Activated T-cell treated with anti-CD3 and anti-CD28 coated beads for 4 hours (primary cell): ENCODE measurements around the gene KIF19.

Source experiments
- DNase-seq: peaks from one replicate; pipeline ENCODE4 v3.0.0-alpha.2; 2020

The KIF19 gene

GRCh38 chr17:74368341-74369081 lies 42.5 kb downstream of the KIF19 start:
- DNase-seq = peak; percentile 68

- DNase-seq = peak; percentile 71
These were observed 43.2 kb downstream of the KIF19 start for GRCh38 chr17:74369221-74369620.

GRCh38 chr17:74369665-74370490 lies 43.9 kb downstream of the KIF19 start:
- DNase-seq = no peak

GRCh38 chr17:74371653-74372147 lies 45.7 kb downstream of the KIF19 start:
- DNase-seq = no peak

- no peak for DNase-seq
These were observed 46.4 kb downstream of the KIF19 start for GRCh38 chr17:74372426-74372825.

DNA sequence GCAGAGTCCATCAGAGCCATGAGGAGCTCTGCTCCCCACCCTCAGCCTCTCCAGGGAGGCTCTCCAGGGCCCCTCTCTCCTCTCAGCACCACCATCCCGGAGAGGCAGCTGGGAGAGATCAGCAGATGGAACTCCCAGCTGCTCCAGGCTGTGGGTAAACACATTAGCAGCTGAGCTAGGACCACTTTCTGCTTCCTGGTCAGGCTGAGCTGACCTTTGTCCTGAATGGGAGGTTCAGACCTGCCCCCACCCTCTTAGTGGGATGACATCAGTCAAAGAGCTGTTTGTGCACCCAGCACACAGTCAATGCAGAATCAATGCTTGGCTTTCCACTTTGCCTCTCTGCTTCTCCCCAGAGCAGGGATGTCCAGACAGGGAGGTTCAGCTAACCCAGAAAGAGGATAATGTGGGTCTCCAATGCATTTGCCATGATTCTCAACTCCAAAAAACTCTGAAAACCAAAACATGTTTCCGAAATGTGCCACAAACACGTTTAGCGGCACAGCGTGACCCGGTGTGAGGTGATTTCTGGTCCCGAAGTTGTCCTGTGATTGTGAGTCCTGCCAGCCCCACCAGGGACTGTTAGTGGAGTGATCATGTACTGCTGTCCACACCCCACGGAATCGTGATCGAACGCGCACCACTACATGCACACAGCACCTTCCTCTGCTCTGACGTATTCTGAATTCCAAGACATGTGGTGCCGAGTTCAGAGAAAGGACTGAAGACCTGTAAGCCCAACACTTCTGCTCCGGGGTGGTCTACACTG lies 48.0 kb downstream of the KIF19 start:
- no peak for DNase-seq

- DNase-seq = no peak
These were observed 48.8 kb downstream of the KIF19 start for GRCh38 chr17:74374858-74375257.

GRCh38 chr17:74379495-74380085 lies 53.6 kb downstream of the KIF19 start:
- DNase-seq = peak; percentile 92

DNA sequence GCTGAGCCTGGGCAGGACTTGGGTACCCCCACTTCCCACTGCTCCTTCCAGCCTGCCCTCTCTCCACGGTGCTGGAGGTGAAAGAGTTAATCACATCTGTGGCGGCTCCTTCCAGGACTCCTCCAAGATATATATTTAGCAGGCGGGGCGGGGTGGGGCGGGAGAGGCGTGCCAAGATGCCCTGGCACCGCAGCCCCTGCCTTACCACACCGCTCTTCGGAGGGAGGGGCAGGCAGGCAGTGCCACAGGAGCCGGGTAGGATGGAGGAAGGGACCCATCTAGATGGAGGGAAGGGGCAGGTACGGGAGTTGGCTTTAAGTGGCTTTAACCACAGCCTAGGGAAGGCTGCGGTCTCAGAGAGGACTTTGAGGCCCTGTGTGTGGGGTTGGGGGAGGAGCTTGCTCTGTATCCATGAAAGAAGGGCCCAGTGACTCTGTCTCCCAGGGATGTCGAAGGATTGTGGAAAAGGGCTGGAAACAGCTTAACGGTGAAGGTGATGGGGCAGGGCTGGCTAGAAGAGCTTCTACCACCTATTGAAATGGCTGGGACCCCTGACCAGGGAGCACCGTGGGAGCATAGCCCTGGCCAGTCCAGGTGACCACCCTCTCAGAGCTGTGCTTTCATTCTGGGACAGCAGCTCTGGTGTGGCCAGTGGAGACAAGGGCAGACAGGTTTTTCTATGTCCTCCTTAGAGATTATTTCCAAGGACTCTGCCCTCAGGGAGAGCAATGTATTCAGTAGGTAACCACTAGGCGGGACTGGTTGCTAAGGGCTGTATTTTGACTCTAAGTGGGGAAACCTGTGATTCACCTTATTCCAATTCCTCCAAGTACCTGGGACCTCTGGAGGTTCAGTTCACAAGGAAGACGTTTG lies 54.3 kb downstream of the KIF19 start:
- no peak for DNase-seq

- no peak for DNase-seq
These were observed 55.2 kb downstream of the KIF19 start for GRCh38 chr17:74380959-74381808.

DNA sequence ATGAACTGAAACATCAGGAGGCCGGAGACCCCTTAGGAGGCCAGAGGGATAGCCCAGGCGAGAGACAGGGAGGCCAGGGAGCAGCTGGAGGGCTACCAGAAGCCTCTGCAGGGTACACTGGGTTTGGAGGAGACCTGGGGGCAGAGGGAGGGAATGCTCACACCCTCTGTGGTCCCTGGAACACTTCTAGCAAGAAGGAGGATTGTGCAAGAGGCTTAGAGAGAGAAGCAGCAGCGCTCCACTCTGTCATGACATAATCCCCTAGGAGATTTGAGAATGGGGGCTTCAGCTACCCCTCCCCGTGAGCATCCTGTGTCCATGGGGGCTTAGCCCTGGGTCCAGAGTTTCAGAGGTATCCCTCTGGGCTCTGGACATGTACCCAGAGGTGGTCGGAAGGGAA lies 57.1 kb downstream of the KIF19 start:
- no peak for DNase-seq

DNA sequence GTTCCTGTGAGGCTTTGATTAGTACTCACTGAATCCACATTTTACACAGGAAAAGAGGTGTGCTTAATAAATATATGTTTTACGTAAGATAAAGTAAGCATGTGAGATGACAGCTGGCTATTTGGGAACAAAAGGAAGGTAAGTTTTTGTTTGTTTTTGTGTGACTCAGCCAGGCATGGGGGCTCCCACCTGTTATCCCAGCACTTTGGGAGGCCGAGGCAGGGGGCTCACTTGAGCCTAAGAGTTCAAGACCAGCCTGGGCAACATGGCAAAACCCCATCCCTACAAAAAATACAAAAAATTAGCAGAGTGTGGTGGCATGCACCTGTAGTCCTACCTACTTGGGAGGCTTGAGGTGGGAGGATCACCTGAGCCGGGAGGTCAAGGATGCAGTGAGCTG lies 59.2 kb downstream of the KIF19 start:
- DNase-seq = no peak

GRCh38 chr17:74386386-74386785 lies 60.4 kb downstream of the KIF19 start:
- DNase-seq = no peak

DNA sequence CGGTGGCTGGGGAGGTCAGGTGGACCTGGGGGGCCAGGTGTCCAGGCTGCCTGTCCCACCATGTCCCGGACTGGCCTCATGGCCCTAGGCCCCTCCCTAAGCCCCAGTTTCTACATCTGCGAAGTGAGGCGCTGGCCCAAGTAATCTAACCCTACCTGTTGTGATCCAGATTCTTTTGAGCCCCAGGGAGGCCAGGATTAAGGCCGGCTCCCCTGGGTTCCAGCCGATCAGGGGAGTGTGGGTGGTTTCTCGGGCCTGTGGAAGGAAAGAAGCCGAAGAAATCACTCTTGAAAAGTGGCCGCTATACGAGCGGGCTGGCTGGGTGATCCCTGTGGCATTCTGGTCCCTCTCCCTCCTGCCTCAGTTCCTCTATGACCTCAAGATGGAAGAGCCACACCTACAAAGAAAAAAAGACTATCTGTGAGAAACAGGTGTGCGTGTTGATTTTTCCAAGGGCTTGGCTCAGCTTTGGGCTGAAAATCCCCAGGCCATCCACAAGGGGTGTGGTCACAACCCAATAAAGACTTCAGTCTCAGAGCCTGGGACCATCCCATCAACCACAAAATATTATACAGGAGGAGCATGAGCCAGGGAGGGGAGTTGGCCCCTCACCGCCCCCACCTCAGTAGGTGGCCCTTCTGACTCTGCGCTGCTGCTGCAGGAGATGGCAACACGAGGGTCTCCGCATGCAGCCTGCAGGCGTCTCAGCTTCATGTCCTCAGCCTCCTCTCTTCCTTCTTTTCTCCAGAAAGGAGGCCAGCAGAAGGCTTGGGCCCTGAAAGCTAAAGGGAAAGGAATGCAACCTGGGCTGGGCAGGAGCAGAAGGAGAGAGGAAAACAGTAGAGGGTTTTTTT lies 61.6 kb downstream of the KIF19 start:
- no peak for DNase-seq

GRCh38 chr17:74389084-74389753 lies 63.2 kb downstream of the KIF19 start:
- no peak for DNase-seq

- no peak for DNase-seq
These were observed 64.1 kb downstream of the KIF19 start for GRCh38 chr17:74389937-74390679.

DNA sequence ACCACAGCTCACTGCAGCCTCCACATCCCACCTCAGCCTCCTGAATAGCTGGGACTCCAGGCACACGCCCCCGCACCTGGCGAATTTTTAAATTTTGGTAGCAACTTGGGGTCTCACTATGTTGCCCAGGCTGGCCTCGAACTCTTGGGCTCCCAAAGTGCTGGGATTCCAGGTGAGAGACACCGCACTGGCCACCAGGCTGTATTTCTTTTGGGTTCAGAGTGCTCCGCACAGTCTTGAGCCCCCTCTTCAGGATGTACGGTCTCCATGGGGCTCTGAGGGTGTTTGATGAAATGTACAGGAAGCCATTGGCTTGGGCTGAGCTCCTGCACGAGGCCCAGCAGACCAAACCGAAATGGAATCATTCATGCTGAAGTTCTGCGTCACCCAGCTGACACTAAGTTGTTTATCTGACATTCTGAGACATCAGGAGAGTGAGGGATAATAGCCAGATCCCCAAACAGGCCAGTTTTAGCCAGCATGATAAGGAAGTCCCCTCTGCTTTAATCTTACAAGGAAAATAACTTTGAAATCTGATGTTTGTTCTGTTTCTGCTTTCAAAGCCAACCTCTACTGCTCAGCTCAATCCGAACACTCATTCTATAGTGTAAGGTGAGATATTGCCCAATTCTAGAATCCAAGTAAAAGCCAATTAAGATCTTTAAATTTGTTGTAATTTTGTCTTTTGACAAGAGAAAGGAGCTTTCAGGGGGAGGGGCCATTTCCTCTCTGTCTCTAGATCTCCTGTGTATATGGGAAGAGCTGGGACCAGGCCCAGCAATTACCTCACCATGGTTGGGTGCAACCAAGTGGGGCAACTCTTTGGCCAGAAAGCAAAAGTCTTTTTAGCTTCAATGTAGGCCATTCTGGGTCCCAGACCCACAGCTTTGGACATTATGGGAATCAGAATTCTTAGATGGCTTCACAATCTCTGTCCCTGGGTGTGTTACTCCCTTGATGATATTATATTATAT lies 64.9 kb downstream of the KIF19 start:
- no peak for DNase-seq
